B cell (primary cell): ENCODE data around the gene ULBP2. TPM values are rescaled to one million over a fixed set of nuclear protein-coding genes. Genes with fewer than 3 reads are reported as not detected.
"Not testable (repeated sequence)": the region's sequence is repeated elsewhere in the genome, so short reads cannot be mapped to it uniquely, and the experiment has no call there.

Source experiments
- ATAC-seq: fragments of 200-7000 bp; cut with Tn5 transposase; one replicate; pipeline ENCODE4 v1.10.0; 2021; ENCODE audit warnings: low read depth, mild to moderate bottlenecking, moderate number of reproducible peaks, moderate library complexity
- CTCF ChIA-PET: fragments of 350-600 bp; sonication (Branson Sonifier 250); formaldehyde crosslinking; loops from one replicate; lab custom pipeline; 2021; ENCODE audit warnings: antibody characterized with exemption, inconsistent platforms; lab: Charles Lee
- POLR2A ChIA-PET: fragments of 350-600 bp; sonication (Branson Sonifier 250); formaldehyde crosslinking; loops from one replicate; lab custom pipeline; 2021; ENCODE audit warnings: antibody characterized with exemption; lab: Charles Lee
- DNase-seq: peaks from one replicate; pipeline ENCODE4 v3.0.0; 2013
- H2AFZ ChIP-seq: 2 replicates; pipeline ENCODE4 v1.6.1; 2012; ENCODE audit warnings: mild to moderate bottlenecking, low read depth, low read length; ENCODE audit not compliant: insufficient read depth, poor library complexity, severe bottlenecking
- H3K27ac ChIP-seq, 2 donors: 1 replicate in 1 of 2; 2 replicates in 1 of 2; pipeline ENCODE4 v1.5.1; 2012 to 2013; ENCODE audit warnings: low read length in 2 of 2, mild to moderate bottlenecking in 2 of 2, moderate library complexity in 1 of 2
- H3K27me3 ChIP-seq, 4 experiments: fragments of 200-600 bp in 1 of 4; sonication (generic) in 1 of 4; replicated peaks in 1 of 4; 1 replicate in 2 of 4; 2 replicates in 2 of 4; pipeline versions ENCODE4 v1.6.1 to v1.7.0; 2013 to 2016; ENCODE audit warnings: low read length in 3 of 4, mild to moderate bottlenecking in 2 of 4, mixed read lengths in 1 of 4, moderate library complexity in 1 of 4; ENCODE audit not compliant: insufficient read depth in 4 of 4, control insufficient read depth in 3 of 4; ENCODE audit errors: control extremely low read depth in 1 of 4
- H3K36me3 ChIP-seq, 2 experiments: replicated peaks in 1 of 2; 1 replicate in 1 of 2; 2 replicates in 1 of 2; pipeline versions ENCODE4 v1.6.1 to v1.7.1; 2013; ENCODE audit warnings: low read length in 1 of 2; ENCODE audit not compliant: insufficient read depth in 2 of 2, control insufficient read depth in 1 of 2; ENCODE audit errors: control extremely low read depth in 1 of 2, extremely low read depth in 1 of 2
- H3K4me1 ChIP-seq, 2 donors: fragments of 200-600 bp in 1 of 2; sonication (generic) in 1 of 2; 1 replicate in 1 of 2; 2 replicates in 1 of 2; pipeline versions ENCODE4 v1.5.1 to v1.6.1; 2013 to 2017; ENCODE audit warnings: low read length in 2 of 2; ENCODE audit not compliant: control insufficient read depth in 2 of 2, insufficient read depth in 2 of 2
- H3K4me2 ChIP-seq: replicated peaks from 2 replicates; pipeline ENCODE3; 2012; ENCODE audit warnings: mild to moderate bottlenecking, low read depth, low read length; ENCODE audit not compliant: poor library complexity, severe bottlenecking
- H3K4me3 ChIP-seq, 5 experiments: fragments of 200-600 bp in 1 of 5; sonication (generic) in 1 of 5; 1 replicate in 3 of 5; 2 replicates in 2 of 5; pipeline versions ENCODE4 v1.5.1 to v1.7.0; 2011 to 2016; ENCODE audit warnings: low read length in 4 of 5, mild to moderate bottlenecking in 4 of 5, low read depth in 2 of 5, control low read depth in 1 of 5, moderate library complexity in 1 of 5; ENCODE audit not compliant: insufficient read depth in 1 of 5; ENCODE audit errors: control extremely low read depth in 1 of 5, extremely low read depth in 1 of 5
- H3K79me2 ChIP-seq: fragments of 200-600 bp; sonication (generic); one replicate; pipeline ENCODE4 v1.6.0; 2016; ENCODE audit warnings: low read length; ENCODE audit not compliant: control insufficient read depth, insufficient read depth
- H3K9ac ChIP-seq: fragments of 200-600 bp; sonication (generic); 2 replicates; pipeline ENCODE4 v1.6.1; 2017; ENCODE audit warnings: mild to moderate bottlenecking, low read length, moderate library complexity
- H3K9me3 ChIP-seq, 3 donors: one replicate each; pipeline versions ENCODE4 v1.6.1 to v1.7.1; 2013; ENCODE audit warnings: low read length in 2 of 3; ENCODE audit not compliant: control insufficient read depth in 2 of 3, insufficient read depth in 1 of 3; ENCODE audit errors: control extremely low read depth in 1 of 3
- H4K20me1 ChIP-seq: 2 replicates; pipeline ENCODE4 v1.6.0; 2012; ENCODE audit warnings: mild to moderate bottlenecking, low read length; ENCODE audit not compliant: insufficient read depth, control insufficient read depth, poor library complexity, severe bottlenecking
- H3K27ac Mint-ChIP-seq: one replicate; pipeline ENCODE4 v1.8.0; 2021; ENCODE audit warnings: mixed read lengths
- H3K27me3 Mint-ChIP-seq: one replicate; pipeline ENCODE4 v1.8.0; 2021; ENCODE audit warnings: mixed read lengths
- H3K4me1 Mint-ChIP-seq: one replicate; pipeline ENCODE4 v1.8.0; 2021; ENCODE audit warnings: mixed read lengths
- H3K4me3 Mint-ChIP-seq: one replicate; pipeline ENCODE4 v1.8.0; 2021; ENCODE audit warnings: mixed read lengths
- H3K9me3 Mint-ChIP-seq: one replicate; pipeline ENCODE4 v1.8.0; 2022; ENCODE audit warnings: mixed read lengths; ENCODE audit not compliant: insufficient read depth
- EZH2 ChIP-seq: IDR thresholded peaks from 2 replicates; pipeline ENCODE4 v1.6.1; 2012; ENCODE audit warnings: borderline replicate concordance, low read depth, mild to moderate bottlenecking, moderate library complexity, low read length; ENCODE audit not compliant: insufficient read depth, poor library complexity, severe bottlenecking
- WGBS: methylation state at CpG from one replicate; pipeline ENCODE4 v1.1.5; 2013; ENCODE audit warnings: missing lambda C conversion rate; ENCODE audit not compliant: insufficient coverage; 5-methylcytosine and 5-hydroxymethylcytosine counted together
- intact Hi-C: fragments of 100-400 bp; cut with micrococcal nuclease; formaldehyde crosslinking; loops from one replicate; pipeline ENCODE4 v1.10.0; 2022
- polyA plus RNA-seq: library from polyadenylated mRNA; depleted of rRNA; stranded (reverse); fragments of >200 nt; gene quantifications from 2 replicates; pipeline ENCODE4 v1.2.3, GENCODE V29; 2012
- total RNA-seq, 2 donors: library from RNA; stranded (reverse); fragments of 120-200 nt in 1 of 2; gene quantifications; 1 replicate in 1 of 2; 2 replicates in 1 of 2; pipeline versions ENCODE4 v1.2.3 to v1.2.4, GENCODE V29; 2013 to 2022
- TF ChIP-seq, protein P1 (sequence below): fragments of 200-600 bp; IDR thresholded peaks from one replicate; pipeline ENCODE4 v1.8.0; 2022; ENCODE audit warnings: antibody characterized with exemption, mild to moderate bottlenecking

ULBP2 gene
- total and polyA plus RNA-seq, 2 donors (not counting 1 experiment from before 2014, with no cell fraction given), result 0.31 TPM; not detected in 1

- DNase-seq (no peak), ATAC-seq (no peak)
- Mint-ChIP-seq H3K27me3 (peaks cover 88% of the 10 kb centered on the region), H3K27ac (no peak overlapping the region), H3K4me3 (no peak overlapping the region), H3K4me1 (peaks cover 29% of the 10 kb centered on the region), H3K9me3 (no peaks in the 10 kb centered on the region)
- ChIA-PET CTCF (no interaction called here), POLR2A (no interaction called here)
- Histone ChIP-seq H3K36me3 (no peaks in the 10 kb centered on the region), H3K4me3 (no peak overlapping the region), H4K20me1 (peaks cover 6% of the 10 kb centered on the region), H3K9me3 (peaks cover 0 to 36% (median 0%) of the 10 kb centered on the region in 3 donors), H2AFZ (no peak overlapping the region), H3K27ac (no peak overlapping the region), H3K27me3 (peaks cover 0 to 75% (median 23%) of the 10 kb centered on the region in 4 experiments), H3K4me1 (peaks cover 28 to 30% of the 10 kb centered on the region in 2 donors), H3K79me2 (no peaks in the 10 kb centered on the region), H3K4me2 (no peak overlapping the region), H3K9ac (no peak overlapping the region)
- TF ChIP-seq, protein P1, sequence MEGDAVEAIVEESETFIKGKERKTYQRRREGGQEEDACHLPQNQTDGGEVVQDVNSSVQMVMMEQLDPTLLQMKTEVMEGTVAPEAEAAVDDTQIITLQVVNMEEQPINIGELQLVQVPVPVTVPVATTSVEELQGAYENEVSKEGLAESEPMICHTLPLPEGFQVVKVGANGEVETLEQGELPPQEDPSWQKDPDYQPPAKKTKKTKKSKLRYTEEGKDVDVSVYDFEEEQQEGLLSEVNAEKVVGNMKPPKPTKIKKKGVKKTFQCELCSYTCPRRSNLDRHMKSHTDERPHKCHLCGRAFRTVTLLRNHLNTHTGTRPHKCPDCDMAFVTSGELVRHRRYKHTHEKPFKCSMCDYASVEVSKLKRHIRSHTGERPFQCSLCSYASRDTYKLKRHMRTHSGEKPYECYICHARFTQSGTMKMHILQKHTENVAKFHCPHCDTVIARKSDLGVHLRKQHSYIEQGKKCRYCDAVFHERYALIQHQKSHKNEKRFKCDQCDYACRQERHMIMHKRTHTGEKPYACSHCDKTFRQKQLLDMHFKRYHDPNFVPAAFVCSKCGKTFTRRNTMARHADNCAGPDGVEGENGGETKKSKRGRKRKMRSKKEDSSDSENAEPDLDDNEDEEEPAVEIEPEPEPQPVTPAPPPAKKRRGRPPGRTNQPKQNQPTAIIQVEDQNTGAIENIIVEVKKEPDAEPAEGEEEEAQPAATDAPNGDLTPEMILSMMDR, result no peak
- no peak for TF ChIP-seq EZH2
- intact Hi-C loops, result no loop called here
- 100% methylated on average over 2 of the region's 4 CpGs for WGBS
Observed at GRCh38 chr6:149967591-149967990, 25.8 kb downstream of the ULBP2 start.

- H3K9ac ChIP-seq, H3K27ac ChIP-seq, DNase-seq, H3K4me2 ChIP-seq, H2AFZ ChIP-seq, H4K20me1 ChIP-seq, H3K4me3 Mint-ChIP-seq, H3K79me2 ChIP-seq, intact Hi-C loops, ATAC-seq, H3K36me3 ChIP-seq, H3K27ac Mint-ChIP-seq, POLR2A ChIA-PET, H3K9me3 Mint-ChIP-seq, CTCF ChIA-PET, H3K4me3 ChIP-seq: not testable (repeated sequence)
- H3K4me1 Mint-ChIP-seq, result peaks cover 27% of the 10 kb centered on the region
- Histone ChIP-seq H3K9me3 (peaks cover 0 to 32% (median 0%) of the 10 kb centered on the region in 3 donors), H3K4me1 (peaks cover 24 to 26% of the 10 kb centered on the region in 2 donors), H3K27me3 (peaks cover 0 to 72% (median 22%) of the 10 kb centered on the region in 4 experiments)
- H3K27me3 Mint-ChIP-seq, result peaks cover 88% of the 10 kb centered on the region
- WGBS, result 75% methylated on average over 2 of the region's 2 CpGs
Observed at GRCh38 chr6:149967999-149968398, 26.2 kb downstream of the ULBP2 start.

DNA sequence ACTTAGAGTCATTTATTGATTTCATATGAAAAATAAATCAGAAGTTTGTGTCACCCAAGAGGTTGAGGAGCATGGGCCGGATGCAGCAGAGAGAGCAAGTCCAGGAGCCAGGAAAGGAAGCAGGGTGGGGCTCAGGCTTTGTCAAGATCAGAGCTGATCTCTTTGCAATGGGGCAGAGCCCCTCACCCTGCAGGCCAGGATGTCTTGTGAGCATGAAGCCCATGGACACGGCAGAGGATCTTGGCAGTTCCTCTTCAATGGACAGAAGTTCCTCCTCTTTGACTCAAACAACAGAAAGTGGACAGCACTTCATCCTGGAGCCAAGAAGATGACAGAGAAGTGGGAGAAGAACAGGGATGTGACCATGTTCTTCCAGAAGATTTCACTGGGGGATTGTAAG is 27.1 kb downstream of the ULBP2 start:
- H3K9ac ChIP-seq, H3K36me3 ChIP-seq, ATAC-seq, POLR2A ChIA-PET, H3K4me2 ChIP-seq, DNase-seq, intact Hi-C loops, H3K9me3 Mint-ChIP-seq, H3K4me3 Mint-ChIP-seq, H3K79me2 ChIP-seq, H3K27ac ChIP-seq, CTCF ChIA-PET, H3K4me3 ChIP-seq, H3K27ac Mint-ChIP-seq, H4K20me1 ChIP-seq, H2AFZ ChIP-seq: not testable (repeated sequence)
- H3K9me3 ChIP-seq, result peaks cover 0 to 25% (median 0%) of the 10 kb centered on the region in 3 donors
- peaks cover 16 to 18% of the 10 kb centered on the region in 2 donors for H3K4me1 ChIP-seq
- 91% methylated on average over 1 of the region's 2 CpGs for WGBS
- H3K27me3 Mint-ChIP-seq, result peaks cover 87% of the 10 kb centered on the region
- H3K27me3 ChIP-seq, result peaks cover 0 to 70% (median 21%) of the 10 kb centered on the region in 4 experiments
- peaks cover 19% of the 10 kb centered on the region for H3K4me1 Mint-ChIP-seq
